Fibroblast of the conjunctiva (primary cell): ENCODE measurements around the gene P2RY8.

Experiments used
- DNase-seq: peaks from one replicate; pipeline ENCODE4 v3.0.0-alpha.2; 2010; ENCODE audit warnings: low read depth

Gene P2RY8

DNA sequence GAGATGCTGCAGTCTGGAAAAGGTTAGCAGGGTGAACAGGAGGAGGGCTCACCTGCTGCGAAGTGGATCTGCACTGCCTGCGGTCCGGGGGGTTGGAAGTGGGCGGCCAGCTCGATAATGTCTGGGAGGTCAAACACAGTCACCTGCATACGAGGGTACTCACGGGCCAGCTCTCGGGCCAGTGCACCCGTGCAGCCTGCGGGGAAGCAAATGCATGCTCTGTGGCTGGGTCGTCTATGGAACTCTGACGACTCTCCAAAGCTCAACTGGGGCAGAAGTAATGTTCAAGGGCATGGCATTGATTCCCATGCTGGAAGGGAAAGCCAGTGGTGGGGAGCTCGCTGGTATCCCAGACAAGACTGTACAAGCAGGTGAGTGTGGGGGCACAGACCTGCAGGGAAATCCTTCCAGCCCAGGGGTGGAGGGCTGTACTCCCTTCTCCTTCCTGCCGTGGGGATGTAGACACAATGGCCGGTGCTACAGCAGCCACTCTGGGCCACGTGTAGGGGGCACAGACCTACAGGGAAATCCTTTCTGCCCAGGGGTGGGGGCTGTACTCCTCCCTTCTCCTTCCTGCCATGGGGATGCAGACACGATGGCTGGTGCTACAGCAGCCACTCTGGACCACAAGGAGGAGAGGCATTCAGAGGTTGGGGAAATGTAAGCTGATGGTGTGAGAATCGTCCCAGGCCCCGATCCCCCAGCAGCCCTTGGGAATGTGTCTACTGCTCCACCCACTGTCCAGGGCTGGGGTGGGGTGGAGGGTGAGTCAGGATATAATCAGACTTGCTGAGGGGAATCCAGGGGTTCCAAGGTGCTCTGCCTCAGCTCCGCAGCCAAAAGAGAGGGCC is 118.8 kb downstream of the P2RY8 start:
- DNase-seq: no peak

DNA sequence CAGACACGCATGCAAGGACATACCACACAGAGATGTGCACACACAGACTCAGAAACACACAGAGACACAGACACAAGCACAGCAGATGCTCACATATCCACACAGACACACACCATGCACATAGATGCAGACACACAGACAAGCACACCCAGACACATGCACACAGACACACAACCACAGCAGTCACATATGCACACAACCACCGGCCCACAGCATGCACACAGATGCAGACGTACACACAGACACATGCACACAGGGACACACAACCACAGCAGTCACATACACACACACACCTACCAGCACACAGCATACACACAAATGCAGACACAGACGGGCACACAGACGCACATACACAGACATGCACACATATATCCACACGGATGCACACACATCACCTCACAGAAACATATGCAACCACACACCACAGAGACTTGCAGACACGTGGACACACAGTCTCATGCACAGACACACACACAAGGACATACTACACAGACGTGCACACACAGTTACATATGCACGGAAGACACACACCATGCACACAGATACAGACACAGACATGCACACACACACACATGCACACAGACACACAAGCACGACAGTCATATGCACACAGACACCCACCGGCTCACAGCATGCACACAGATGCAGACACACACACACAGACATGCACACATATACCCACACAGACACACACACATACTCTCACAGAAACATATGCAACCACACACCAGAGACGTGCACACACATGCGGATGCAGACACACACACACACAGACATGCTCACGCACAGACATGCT is 119.8 kb downstream of the P2RY8 start:
- no peak for DNase-seq

DNA sequence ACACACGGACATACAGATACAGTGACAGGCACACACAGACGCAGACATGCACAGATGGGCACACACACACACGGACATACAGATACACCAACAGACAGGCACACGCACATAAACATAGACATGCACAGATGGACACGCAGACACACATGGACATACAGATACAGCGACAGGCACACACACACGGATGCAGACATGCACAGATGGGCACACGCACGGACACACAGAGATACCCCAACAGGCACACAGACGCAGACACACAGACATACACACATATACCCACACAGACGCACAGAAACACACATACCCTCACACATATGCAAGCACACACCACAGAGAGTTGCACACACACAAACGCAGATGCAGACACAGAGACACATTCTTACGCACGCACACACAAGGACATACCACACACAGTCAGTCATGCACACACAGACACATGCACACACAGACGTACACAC is 120.6 kb downstream of the P2RY8 start:
- no peak for DNase-seq
